GM10248 (cell line): ENCODE data around the gene RBM20.
"Not testable (repeated sequence)": the region's sequence is repeated elsewhere in the genome, so short reads cannot be mapped to it uniquely, and the experiment has no call there.

Experiments used
- CTCF ChIA-PET: fragments of 300-600 bp; sonication (Branson Sonifier 250); formaldehyde crosslinking; extraction: SDS; loops from one replicate; lab custom pipeline; 2021; ENCODE audit warnings: antibody characterized with exemption; lab: Yijun Ruan, JAX
- POLR2A ChIA-PET: fragments of 350-650 bp; sonication (Branson Sonifier 250); formaldehyde crosslinking; extraction: SDS; loops from one replicate; lab custom pipeline; 2020; ENCODE audit warnings: antibody characterized with exemption; lab: Yijun Ruan, JAX
- DNase-seq: peaks from one replicate; pipeline ENCODE4 v3.0.0; 2012; ENCODE audit errors: extremely low spot score
- TF ChIP-seq, protein P1 (sequence below): IDR thresholded peaks from 2 replicates; pipeline ENCODE4 v1.5.1; 2012; ENCODE audit warnings: mild to moderate bottlenecking, low read depth; ENCODE audit errors: extremely low read depth, missing control alignments, control extremely low read depth

The RBM20 gene

DNA sequence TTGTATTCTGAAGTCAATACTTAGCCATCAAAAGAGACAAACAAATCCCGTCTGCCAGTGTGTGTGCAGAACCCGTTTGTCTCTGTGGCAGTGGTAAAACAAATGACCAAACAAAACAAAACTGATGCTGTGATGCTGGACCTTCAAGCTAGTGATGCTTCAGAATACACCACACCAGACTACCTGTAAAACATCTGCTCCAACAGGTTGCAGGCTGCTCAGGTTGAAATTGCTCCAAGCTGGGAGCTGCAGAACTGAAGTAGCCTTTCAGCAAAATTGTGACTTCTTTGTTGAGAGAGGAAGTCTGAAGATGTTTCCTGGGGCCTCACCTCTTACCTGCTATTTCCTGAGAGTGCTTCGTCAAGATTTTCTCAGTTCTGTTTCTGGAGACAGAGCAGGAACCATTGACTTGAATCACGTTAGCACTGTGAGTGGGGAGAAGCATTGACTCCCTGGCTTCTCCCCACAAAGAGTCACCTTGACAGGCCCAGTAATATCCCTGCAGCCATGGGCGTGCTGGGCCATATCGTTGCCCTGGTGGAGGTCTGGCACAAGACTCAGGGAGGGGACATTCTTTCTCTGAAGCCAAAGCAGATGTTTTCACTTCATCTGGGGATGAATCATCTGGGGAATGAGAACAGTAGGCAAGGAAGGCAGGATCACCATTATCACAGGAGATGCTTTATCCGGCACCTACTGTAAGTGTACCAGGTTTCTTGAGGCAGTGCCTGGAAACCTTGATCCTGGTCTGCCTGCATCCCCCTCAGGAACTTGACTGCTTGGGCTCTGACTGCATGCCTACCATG is 80.2 kb downstream of the RBM20 start:
- CTCF ChIA-PET, result interaction anchor here (1.0 to 1.8 kb wide), 3 partner anchors 11 to 52 kb away, joined by 3 to 7 read pairs (median 3); no protein-coding TSS in a partner anchor
- POLR2A ChIA-PET, result no interaction called here
- peak; percentile 48 for DNase-seq
- TF ChIP-seq, protein P1, sequence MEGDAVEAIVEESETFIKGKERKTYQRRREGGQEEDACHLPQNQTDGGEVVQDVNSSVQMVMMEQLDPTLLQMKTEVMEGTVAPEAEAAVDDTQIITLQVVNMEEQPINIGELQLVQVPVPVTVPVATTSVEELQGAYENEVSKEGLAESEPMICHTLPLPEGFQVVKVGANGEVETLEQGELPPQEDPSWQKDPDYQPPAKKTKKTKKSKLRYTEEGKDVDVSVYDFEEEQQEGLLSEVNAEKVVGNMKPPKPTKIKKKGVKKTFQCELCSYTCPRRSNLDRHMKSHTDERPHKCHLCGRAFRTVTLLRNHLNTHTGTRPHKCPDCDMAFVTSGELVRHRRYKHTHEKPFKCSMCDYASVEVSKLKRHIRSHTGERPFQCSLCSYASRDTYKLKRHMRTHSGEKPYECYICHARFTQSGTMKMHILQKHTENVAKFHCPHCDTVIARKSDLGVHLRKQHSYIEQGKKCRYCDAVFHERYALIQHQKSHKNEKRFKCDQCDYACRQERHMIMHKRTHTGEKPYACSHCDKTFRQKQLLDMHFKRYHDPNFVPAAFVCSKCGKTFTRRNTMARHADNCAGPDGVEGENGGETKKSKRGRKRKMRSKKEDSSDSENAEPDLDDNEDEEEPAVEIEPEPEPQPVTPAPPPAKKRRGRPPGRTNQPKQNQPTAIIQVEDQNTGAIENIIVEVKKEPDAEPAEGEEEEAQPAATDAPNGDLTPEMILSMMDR, result no peak

DNA sequence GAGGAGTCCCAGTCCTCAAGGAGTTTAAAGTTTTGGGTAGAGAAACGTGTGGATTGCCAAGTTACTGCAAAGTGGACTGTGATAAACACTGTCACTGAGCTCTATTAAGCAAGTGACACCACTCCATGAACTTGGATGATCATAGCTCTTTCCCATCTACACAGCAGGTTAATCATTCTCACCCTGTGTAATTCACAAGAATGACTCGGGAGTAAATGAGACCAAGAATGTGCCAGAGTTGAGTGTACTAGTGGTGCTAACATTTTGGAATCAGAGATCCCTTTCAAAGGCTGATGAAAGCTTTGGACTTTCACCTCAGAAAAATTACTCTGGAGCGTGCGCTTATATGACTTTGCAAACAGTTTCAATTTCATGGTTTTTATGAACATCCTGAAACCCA is 80.8 kb downstream of the RBM20 start:
- no peak for DNase-seq
- POLR2A ChIA-PET, result no interaction called here
- TF ChIP-seq, protein P1, result no peak
- CTCF ChIA-PET, result interaction anchor here (1.2 to 1.8 kb wide), 2 partner anchors 11 to 53 kb away, joined by 3 to 7 read pairs; no protein-coding TSS in a partner anchor

DNA sequence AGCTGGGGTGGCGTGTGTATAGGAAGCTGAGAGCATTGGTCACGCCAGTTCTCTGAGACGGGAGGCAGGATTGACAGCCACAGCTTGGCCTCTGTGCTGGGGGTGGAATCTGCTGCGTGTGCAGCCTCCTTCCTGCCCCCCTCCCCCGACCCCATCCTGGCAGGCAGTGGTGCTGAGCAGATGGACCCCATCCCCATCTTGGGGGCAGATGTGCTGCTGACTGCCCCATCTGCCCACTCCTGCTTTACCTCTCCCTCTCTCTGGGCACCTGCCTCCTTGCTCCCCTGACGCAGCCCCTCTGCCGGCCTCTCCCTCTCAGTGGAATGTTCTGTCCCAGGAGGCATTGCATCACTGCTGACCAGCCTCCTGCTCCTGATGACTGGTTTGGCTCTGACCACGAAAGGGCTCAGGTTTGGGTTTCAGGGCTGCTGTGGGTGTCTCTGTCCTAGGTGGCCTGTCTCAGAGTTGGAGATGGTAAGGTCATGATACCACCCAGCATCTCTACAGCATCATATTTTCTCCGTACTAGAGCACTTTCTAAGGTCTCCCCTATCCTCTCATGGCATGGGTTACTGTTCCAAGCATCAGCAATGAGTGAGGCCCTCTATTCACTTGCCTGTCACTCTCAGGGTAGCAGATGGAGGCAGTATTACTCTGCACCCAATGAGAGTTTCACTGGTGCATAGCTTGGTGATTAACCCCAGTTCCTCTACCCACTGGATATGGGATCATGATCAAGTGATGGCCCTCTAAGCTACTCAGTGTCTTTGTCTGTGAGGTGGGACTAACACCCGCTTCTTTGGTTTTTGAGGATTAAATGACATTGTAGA is 81.9 kb downstream of the RBM20 start:
- CTCF ChIA-PET, result interaction anchor here (1.8 kb wide), 1 partner anchor 54 kb away, joined by 7 read pairs; no protein-coding TSS in a partner anchor
- TF ChIP-seq, protein P1, result no peak
- POLR2A ChIA-PET, result no interaction called here
- DNase-seq, result no peak

DNA sequence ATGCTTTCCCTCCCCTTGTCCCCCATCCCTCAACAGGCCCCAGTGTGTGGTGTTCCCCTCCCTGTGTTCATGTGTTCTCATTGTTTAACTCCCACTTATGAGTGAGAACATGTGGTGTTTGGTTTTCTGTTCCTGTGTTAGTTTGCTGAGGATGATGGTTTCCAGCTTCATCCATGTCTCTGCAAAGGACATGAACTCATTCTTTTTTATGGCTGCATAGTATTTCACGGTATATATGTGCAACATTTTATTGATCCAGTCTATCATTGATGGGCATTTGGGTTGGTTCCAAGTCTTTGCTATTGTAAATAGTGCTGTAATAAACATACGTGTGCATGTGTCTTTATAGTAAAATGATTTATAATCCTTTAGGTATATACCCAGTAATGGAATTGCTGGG is 83.6 kb downstream of the RBM20 start:
- DNase-seq, CTCF ChIA-PET, POLR2A ChIA-PET: not testable (repeated sequence)

DNA sequence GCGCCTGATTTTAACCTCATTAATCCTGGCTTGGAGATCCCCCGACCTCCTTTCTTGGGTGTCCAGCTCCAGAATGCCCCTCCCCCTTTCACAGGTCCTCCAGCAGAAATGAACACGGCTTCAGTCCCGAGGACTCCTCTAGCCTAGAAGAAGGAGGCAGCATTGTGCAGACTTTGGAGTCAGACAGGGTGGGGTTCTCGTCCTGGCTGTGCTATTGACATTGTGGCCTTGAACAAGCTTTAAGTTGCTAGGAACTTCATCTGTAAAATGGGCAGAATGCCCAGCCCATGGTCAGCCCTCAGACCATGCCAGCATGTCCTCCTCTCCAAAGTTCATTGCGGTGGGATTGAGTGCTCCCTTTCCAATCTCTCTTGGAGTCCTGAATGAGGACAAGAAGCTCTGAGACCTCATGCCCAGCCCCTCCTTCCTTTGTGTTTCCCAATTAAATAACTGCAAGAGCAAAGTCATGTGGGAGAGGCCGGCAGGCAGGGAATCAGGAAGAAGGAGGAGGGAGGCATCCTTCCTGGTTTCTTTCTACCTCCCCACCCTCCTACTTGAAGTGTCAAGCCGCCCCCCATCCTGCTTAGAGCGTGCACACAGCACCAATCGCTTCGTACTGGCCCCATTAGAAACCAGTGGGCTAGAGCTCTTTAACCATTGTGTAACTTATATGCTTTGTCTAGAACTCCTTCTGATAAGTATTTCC is 86.4 kb downstream of the RBM20 start:
- ChIA-PET POLR2A (no interaction called here), CTCF (interaction anchor here (1.8 to 2.1 kb wide), 5 partner anchors 13 to 58 kb away, joined by 4 to 8 read pairs (median 5); no protein-coding TSS in a partner anchor)
- no peak for DNase-seq
- TF ChIP-seq, protein P1, result no peak

DNA sequence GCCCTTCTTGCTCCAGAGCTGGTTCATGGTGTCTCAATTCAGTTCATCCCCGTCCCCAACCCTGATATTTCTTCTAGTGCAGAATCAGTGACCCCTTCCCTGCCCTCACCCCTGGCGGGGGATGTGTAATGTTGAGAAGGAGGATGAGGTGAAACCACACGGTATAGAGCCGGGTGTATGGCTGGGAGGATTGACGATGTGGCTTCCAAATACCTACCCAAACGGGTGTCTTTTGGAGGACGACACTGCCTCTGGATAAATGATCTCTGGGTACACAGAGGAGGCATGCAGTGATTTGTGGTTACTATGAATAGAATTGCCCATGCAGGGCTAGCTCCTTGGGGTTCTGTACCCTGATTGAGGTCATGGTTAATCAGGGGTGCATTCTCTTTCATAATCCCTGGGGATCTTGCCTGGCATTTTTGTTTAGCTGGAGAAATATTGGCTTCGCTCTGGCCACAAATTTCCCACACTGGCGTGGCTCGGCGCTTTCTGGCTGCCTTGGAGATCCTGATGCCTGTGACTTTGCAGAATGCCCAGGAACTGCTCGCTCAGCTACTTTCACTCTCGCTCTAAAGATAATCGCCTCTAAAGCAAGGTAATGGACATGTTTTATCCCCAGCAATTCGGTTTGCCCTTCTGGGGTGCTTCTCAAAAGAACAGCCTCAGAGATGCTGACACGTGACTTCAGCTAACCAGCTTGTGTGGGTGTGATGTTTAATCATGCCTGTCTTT is 89.2 kb downstream of the RBM20 start:
- ChIA-PET CTCF (interaction anchor here (1.2 to 1.4 kb wide), 3 partner anchors 9 to 62 kb away, joined by 3 to 6 read pairs (median 4); no protein-coding TSS in a partner anchor), POLR2A (no interaction called here)
- no peak for DNase-seq
- TF ChIP-seq, protein P1, result no peak
